ENCODE results near the gene WDR46.

Gene WDR46

DNA sequence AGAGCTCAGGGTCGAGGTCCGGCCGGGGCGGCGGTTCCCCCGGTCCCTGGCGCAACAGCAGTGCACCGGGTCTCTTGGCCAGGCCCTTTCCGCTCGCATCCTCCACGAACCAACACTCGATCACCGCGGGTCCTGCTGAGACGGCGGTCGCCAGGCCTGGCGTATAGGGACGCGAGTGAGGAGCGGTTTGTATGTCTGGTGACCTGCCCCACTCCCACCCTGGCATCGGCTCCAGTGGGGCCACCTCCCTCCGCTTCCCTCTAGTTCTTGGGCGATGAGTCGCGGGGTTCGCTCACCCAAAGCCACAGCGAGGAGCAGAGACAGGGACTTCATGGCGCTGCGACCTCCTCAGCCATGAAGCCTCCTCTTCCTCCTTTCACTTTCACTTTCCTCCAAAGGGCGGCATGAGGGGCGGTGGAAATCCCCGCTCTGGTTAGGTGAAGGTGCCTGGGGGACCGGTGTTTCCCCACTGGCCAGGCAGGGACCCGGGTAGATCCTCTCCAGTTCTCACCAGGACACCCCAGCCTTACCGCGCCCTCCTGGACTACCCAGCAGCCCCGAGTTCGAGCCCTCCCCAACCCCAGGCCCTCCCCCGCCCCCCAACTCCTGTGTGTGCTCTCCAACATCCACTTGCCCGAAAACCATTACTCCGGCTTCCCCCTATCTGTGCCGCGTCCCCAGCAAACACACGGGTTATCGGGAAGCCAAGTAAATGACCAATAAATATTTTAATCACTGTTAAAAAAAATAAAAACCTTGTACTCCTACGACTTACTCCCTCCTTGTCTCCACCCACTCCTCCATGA, 24.9 kb upstream of the WDR46 start, which contains the start of gene TAPBP:
Gene TAPBP (minus strand): TSS at position 370 of the 806 bp plus-strand sequence. CDS start 37 bp downstream, at position 333.
- no peak for DNase-seq (ENCODE audit: low read depth)
- peak within 1 kb of the TSS; percentile 68 for H3K4me3 ChIP-seq (ENCODE audit: control insufficient read depth, low read depth, low read length)
- TF ChIP-seq, protein P1, sequence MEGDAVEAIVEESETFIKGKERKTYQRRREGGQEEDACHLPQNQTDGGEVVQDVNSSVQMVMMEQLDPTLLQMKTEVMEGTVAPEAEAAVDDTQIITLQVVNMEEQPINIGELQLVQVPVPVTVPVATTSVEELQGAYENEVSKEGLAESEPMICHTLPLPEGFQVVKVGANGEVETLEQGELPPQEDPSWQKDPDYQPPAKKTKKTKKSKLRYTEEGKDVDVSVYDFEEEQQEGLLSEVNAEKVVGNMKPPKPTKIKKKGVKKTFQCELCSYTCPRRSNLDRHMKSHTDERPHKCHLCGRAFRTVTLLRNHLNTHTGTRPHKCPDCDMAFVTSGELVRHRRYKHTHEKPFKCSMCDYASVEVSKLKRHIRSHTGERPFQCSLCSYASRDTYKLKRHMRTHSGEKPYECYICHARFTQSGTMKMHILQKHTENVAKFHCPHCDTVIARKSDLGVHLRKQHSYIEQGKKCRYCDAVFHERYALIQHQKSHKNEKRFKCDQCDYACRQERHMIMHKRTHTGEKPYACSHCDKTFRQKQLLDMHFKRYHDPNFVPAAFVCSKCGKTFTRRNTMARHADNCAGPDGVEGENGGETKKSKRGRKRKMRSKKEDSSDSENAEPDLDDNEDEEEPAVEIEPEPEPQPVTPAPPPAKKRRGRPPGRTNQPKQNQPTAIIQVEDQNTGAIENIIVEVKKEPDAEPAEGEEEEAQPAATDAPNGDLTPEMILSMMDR (IDR thresholded peaks at IDR 0.05; ENCODE audit: control insufficient read depth, insufficient read depth, low read depth, low read length, missing control alignments): no peak

DNA sequence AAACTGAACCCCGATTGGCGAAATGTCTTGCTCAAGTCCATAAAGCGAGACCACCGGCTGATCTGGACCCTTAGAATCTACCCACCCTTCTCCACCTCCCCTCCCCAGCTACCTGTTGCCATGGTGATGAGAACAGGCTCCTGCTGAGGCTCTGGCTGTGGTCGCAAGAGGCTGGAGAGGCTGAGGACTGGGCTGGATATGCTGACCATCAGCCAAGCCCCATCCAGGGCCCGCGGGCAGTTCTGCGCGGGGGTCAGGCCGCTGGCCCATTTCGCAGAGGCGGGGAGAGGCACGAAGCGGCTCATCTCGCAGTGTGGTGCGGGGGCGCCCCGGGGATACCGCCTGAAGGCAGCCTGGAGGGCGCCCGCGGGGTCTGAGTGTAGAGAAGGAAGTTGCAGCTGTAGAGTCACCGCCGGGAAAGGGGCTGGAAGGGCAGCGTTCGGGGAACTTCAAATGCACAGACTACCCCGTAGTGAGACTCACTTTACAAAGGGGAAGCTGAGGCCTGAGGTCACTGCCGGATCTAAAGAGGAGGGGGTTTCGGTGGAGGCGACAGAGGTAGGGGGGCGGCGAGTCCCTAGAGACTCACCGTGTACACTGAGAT, 24.2 kb upstream of the WDR46 start:
- peak overlapping the region; percentile 68 for H3K4me3 ChIP-seq (ENCODE audit: control insufficient read depth, low read depth, low read length)
- TF ChIP-seq, protein P1 (IDR thresholded peaks at IDR 0.05; ENCODE audit: control insufficient read depth, insufficient read depth, low read depth, low read length, missing control alignments): no peak
- no peak for DNase-seq (ENCODE audit: low read depth)

DNA sequence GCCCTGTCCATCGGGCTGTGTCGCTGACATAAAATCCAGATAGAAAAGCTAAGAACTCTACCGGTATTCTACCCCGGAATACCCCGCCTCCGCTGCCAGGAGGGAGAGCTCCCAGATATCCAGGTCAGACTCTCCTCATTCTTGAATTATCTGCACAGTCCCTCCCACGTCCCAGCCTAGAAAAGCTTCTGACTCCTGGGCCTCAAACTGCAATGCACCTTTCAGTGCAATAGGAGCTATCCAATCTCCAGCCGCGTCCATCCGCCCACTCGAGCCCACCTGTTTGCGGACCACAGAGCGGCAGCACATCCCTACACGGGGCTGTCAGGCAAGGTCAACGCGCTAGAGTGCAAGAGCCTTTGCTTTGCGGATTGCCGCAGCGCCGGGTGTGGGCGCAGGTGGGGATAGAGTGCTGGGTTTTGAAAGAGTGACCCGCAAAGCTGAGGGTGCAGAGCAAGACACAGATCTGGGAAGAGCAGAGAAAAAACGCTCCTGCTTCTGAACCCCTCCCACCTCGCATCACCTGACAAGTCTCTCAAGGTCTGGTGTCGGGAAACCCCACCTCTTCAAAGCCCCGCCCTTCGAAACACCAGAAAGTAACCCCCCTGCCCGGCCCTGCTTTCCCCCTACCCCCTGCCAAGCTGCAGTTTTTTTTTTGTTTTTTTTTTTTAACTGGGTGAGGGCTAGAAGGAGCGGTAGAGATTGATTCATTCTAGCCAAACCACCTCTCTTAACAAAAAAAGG, 23.5 kb upstream of the WDR46 start:
- DNase-seq (ENCODE audit: low read depth): no peak
- TF ChIP-seq, protein P1 (IDR thresholded peaks at IDR 0.05; ENCODE audit: control insufficient read depth, insufficient read depth, low read depth, low read length, missing control alignments): no peak
- H3K4me3 ChIP-seq (ENCODE audit: control insufficient read depth, low read depth, low read length): peak overlapping the region; percentile 68

DNA sequence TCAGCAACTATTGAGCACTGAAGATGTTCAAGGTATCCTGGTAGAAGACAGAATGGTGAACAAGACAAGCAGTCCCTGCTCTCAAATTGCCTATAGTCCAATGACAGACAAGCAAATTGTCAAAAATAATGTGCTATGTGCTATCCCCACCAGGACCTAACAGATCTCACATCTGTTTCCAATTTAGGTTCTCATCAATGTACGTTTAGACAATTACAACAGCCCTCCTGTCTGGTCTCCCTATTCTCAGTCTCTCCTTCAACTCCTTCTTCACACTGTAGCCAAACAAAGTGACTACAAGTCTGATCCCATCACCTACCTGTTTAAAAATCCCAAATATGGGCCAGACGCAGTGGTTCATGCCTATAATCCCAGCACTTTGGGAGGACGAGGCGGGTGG, 17.3 kb upstream of the WDR46 start:
- no peak overlapping the region for H3K4me3 ChIP-seq (ENCODE audit: control insufficient read depth, low read depth, low read length)
- DNase-seq (ENCODE audit: low read depth): no peak
- TF ChIP-seq, protein P1 (IDR thresholded peaks at IDR 0.05; ENCODE audit: control insufficient read depth, insufficient read depth, low read depth, low read length, missing control alignments): no peak

DNA sequence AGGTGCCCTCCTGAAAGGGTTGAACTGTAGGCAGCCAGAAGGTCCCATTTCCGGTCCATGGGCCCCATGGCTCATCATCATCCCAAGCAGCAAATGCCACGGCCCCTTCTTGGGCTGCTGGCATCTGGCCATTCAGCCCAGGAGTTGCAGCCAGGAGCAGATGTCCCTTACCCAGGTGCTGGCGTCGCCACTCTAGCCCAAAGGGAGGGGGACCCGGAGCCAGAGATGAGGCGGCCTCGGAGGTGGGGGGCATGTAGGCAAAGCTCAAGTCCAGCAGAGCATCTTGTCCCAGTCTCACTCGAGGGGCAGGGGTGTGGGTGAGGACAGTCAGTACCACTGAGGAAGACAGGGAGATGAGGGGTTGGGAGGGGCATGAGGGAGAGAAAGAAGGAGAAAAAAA, 16.0 kb upstream of the WDR46 start:
- TF ChIP-seq, protein P1 (IDR thresholded peaks at IDR 0.05; ENCODE audit: control insufficient read depth, insufficient read depth, low read depth, low read length, missing control alignments): no peak
- H3K4me3 ChIP-seq (ENCODE audit: control insufficient read depth, low read depth, low read length): no peak overlapping the region
- DNase-seq (ENCODE audit: low read depth): no peak

DNA sequence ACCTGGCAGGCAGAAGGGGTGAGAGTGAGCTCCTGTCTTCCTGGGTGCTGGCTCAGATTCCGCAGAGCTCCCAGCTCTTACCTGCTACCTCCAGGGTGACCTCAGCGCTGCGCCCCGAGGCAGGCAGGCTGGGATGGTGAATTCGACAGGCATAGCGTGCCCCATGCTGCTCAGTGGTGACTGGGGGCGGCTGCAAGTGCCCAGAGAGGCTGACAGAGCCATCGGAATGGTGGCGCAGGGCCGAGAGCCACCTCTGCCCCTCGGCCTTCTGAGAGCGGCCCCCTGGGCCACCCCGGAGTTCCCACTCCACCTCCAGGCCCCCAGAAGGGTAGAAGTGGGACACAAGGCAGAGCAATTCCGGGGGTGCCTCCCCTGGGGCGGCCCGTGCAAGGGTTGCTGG, 15.2 kb upstream of the WDR46 start:
- no peak overlapping the region for H3K4me3 ChIP-seq (ENCODE audit: control insufficient read depth, low read depth, low read length)
- no peak for DNase-seq (ENCODE audit: low read depth)
- TF ChIP-seq, protein P1 (IDR thresholded peaks at IDR 0.05; ENCODE audit: control insufficient read depth, insufficient read depth, low read depth, low read length, missing control alignments): no peak

All from AG09309 (cell line).